ENCODE data around the gene PDLIM7.

- no peak for TF ChIP-seq CTCF (IDR thresholded peaks at IDR 0.05; ENCODE audit: low read length)
- TF ChIP-seq EZH2phosphoT487 (IDR thresholded peaks at IDR 0.05; ENCODE audit: low read length), result no peak
- TF ChIP-seq EZH2 (optimal IDR thresholded peaks at IDR 0.05; ENCODE audit: low read depth, low read length), result no peak
These were observed 2.8 kb downstream of the PDLIM7 start for GRCh38 chr5:177494346-177495195.

Measured in MM.1S (cell line).